ENCODE data around the gene CHEK1.
"Not testable (repeated sequence)": the region's sequence is repeated elsewhere in the genome, so short reads cannot be mapped to it uniquely, and the experiment has no call there.

CHEK1 gene

DNA sequence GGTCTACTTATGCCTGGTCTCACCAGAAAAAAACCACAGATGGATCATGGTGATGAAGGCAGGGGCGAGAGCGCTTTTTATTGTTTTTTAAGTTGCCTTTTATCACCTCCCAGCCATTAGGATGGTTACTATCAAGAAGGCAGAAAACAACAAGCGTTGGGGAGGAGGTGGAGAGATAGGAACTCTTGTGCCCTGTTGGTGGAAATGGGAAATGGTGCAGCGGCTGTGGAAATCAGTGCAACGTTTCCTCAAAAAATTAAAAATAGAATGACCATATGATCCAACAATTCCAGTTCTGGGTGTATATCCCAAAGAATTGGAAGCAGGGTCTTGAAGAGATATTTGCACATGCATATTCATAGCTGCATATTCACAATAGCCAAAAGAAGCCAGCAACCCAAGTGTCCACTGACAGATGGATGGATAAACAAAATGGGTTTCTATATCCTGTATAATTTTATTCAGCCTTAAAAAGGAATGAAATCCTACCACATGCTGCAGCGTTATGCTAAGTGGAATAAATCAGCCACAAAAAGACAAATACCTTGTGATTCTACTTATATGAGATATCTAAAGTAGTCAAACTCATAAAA is 76.2 kb downstream of the CHEK1 start:
- no peaks in the 10 kb centered on the region for H3K9me3 ChIP-seq (ENCODE audit: low read length)
- no peak overlapping the region for H3K4me3 ChIP-seq (ENCODE audit: low read depth in 1 of 2, low read length in 2 of 2)
- no peak overlapping the region for H3K9ac ChIP-seq (ENCODE audit: low read length)
- no peak overlapping the region for H3K27ac ChIP-seq (ENCODE audit: low read depth, low read length)
- no peaks in the 10 kb centered on the region for H3K36me3 ChIP-seq (ENCODE audit: insufficient read depth, low read length)
- H3K4me1 ChIP-seq (ENCODE audit: insufficient read depth, low read length) = no peaks in the 10 kb centered on the region
- no peaks in the 10 kb centered on the region for H3K27me3 ChIP-seq (ENCODE audit: control insufficient read depth in 1 of 2, insufficient read depth in 2 of 2, low read length in 2 of 2)

GRCh38 chr11:125701858-125702621 is 77.1 kb downstream of the CHEK1 start:
- Histone ChIP-seq H3K27ac (ENCODE audit: low read depth, low read length) (no peak overlapping the region), H3K36me3 (ENCODE audit: insufficient read depth, low read length) (no peaks in the 10 kb centered on the region), H3K9ac (ENCODE audit: low read length) (no peak overlapping the region), H3K9me3 (ENCODE audit: low read length) (no peaks in the 10 kb centered on the region), H3K27me3 (ENCODE audit: control insufficient read depth in 1 of 2, insufficient read depth in 2 of 2, low read length in 2 of 2) (no peaks in the 10 kb centered on the region), H3K4me3 (ENCODE audit: low read depth in 1 of 2, low read length in 2 of 2) (no peak overlapping the region), H3K4me1 (ENCODE audit: insufficient read depth, low read length) (no peaks in the 10 kb centered on the region)

DNA sequence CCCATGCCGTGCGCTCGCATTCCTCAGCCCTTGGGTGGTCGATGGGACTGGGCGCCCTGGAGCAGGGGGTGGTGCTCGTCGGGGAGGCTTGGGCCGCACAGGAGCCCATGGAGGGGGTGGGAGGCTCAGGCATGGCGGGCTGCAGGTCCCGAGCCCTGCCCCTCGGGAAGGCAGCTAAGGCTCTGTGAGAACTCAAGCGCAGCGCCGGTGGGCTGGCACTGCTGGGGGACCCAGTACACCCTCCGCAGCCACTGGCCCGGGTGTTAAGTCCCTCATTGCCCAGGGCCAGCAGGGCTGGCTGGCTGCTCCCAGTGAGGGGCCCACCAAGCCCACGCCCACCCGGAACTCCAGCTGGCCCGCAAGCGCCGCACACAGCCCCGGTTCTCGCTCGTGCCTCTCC is 79.7 kb downstream of the CHEK1 start:
- not testable (repeated sequence) for H3K27me3 ChIP-seq (ENCODE audit: control insufficient read depth in 1 of 2, insufficient read depth in 2 of 2, low read length in 2 of 2); H3K9ac ChIP-seq (ENCODE audit: low read length); H3K4me1 ChIP-seq (ENCODE audit: insufficient read depth, low read length); H3K27ac ChIP-seq (ENCODE audit: low read depth, low read length); H3K4me3 ChIP-seq (ENCODE audit: low read depth in 1 of 2, low read length in 2 of 2); H3K9me3 ChIP-seq (ENCODE audit: low read length); H3K36me3 ChIP-seq (ENCODE audit: insufficient read depth, low read length)

DNA sequence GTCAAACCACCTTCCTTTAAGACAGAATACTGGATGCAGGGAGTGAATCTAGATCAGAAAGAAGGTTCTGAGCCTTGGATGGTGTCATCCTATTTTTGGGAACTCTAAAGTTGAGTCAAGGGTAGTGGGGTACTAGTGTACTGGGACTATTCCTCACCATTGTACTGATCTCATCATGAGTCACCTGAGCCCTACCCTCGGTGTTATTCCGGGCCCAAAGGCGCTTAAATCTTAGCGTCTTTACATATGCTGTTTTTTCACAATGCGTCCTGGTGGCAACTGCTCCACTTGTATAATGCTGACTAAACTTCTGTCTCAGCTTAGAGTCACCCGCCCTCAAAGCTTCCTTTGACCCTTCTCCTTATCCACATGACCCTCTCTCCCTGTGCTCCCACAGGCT is 95.8 kb downstream of the CHEK1 start:
- Histone ChIP-seq H3K9me3 (ENCODE audit: low read length) (no peaks in the 10 kb centered on the region), H3K4me1 (ENCODE audit: insufficient read depth, low read length) (no peaks in the 10 kb centered on the region), H3K4me3 (ENCODE audit: low read depth in 1 of 2, low read length in 2 of 2) (no peak overlapping the region), H3K27ac (ENCODE audit: low read depth, low read length) (no peak overlapping the region), H3K9ac (ENCODE audit: low read length) (no peak overlapping the region), H3K27me3 (ENCODE audit: control insufficient read depth in 1 of 2, insufficient read depth in 2 of 2, low read length in 2 of 2) (no peaks in the 10 kb centered on the region), H3K36me3 (ENCODE audit: insufficient read depth, low read length) (no peaks in the 10 kb centered on the region)

DNA sequence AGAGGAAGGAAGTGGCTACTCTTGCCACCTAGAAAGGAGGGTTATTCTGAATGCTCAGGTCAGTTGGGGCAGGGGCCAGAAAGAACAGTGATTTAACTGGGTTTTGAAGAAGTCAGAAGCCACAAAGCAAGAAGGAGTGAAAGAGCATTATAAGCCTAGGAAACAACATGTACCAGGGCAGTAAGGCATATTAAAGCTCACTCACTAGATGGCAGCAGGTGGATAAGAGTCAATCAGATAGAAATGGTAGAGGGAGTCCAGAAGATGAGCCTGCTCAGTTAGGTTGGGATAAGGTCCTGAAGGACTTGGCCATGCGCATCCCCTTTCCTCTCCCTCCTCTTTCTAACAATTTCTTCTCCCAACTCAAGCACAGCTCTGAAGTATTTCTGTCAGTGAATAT is 99.2 kb downstream of the CHEK1 start:
- no peak overlapping the region for H3K27ac ChIP-seq (ENCODE audit: low read depth, low read length)

More for the DNA sequence above, 99.2 kb downstream of the CHEK1 start:
- Histone ChIP-seq H3K36me3 (ENCODE audit: insufficient read depth, low read length) (no peaks in the 10 kb centered on the region), H3K9me3 (ENCODE audit: low read length) (no peaks in the 10 kb centered on the region), H3K4me1 (ENCODE audit: insufficient read depth, low read length) (no peaks in the 10 kb centered on the region), H3K27me3 (ENCODE audit: control insufficient read depth in 1 of 2, insufficient read depth in 2 of 2, low read length in 2 of 2) (no peaks in the 10 kb centered on the region), H3K9ac (ENCODE audit: low read length) (no peak overlapping the region), H3K4me3 (ENCODE audit: low read depth in 1 of 2, low read length in 2 of 2) (no peak overlapping the region)
